ENCODE data around the gene GYPC. TPM values are rescaled to one million over a fixed set of nuclear protein-coding genes. Genes with fewer than 3 reads are reported as not detected.

Gene GYPC
- total RNA-seq, 1 experiment from 2014 or later: 0.75 TPM

DNA sequence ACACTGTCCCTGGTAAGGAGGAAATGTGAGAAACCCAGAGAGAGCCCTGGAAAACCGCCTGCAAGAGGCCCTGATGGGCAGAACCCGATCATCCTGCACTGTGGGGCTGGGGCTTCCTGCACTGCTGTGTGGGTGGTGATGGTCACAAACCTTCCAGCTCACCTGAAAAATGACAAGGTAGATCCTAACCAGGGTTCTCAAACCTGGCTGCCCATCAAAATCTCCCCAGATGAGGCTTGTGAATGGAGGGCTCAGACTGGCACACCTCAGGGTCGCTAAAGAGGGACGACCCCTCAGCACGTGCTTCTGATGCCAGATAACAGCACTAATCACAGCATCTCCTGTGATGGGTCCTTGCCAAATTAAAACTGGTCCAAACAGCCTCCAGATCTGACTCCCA lies 74.7 kb downstream of the GYPC start:
- Histone ChIP-seq H3K27ac (ENCODE audit: low read depth, low read length, poor library complexity, severe bottlenecking) (no peak overlapping the region), H3K4me3 (ENCODE audit: low read depth, low read length, poor library complexity, severe bottlenecking) (no peak overlapping the region), H3K27me3 (replicated peaks; ENCODE audit: insufficient read depth, low read depth, low read length, poor library complexity) (peaks cover 6% of the 10 kb centered on the region), H3K9me3 (ENCODE audit: low read depth, low read length, poor library complexity, severe bottlenecking) (no peaks in the 10 kb centered on the region), H3K4me1 (ENCODE audit: insufficient read depth, low read length, poor library complexity, severe bottlenecking) (no peaks in the 10 kb centered on the region), H3K36me3 (ENCODE audit: insufficient read depth, low read length, poor library complexity, severe bottlenecking) (no peaks in the 10 kb centered on the region)
- intact Hi-C loops (cut with micrococcal nuclease; ENCODE audit: unreplicated experiment): no loop called here
- no TSS peak for BruUV-seq (replicated peaks)
- TF ChIP-seq CTCF (conservative IDR thresholded peaks at IDR 0.05; ENCODE audit: low read depth, low read length): no peak
- no peak for TF ChIP-seq EZH2 (IDR thresholded peaks at IDR 0.05; ENCODE audit: borderline replicate concordance, low read depth, low read length, poor library complexity, severe bottlenecking)
- ChIA-PET POLR2A (ENCODE audit: low non-redundant PET) (no interaction called here), CTCF (no interaction called here)
- no peak for DNase-seq (ENCODE audit: low spot score)

- H3K4me3 ChIP-seq (ENCODE audit: low read depth, low read length, poor library complexity, severe bottlenecking): no peak overlapping the region
- H3K27ac ChIP-seq (ENCODE audit: low read depth, low read length, poor library complexity, severe bottlenecking): no peak overlapping the region
- DNase-seq (ENCODE audit: low spot score): no peak
- POLR2A ChIA-PET (ENCODE audit: low non-redundant PET): no interaction called here
- intact Hi-C loops (cut with micrococcal nuclease; ENCODE audit: unreplicated experiment): no loop called here
- BruUV-seq (replicated peaks): no TSS peak
- no peaks in the 10 kb centered on the region for H3K36me3 ChIP-seq (ENCODE audit: insufficient read depth, low read length, poor library complexity, severe bottlenecking)
- no peaks in the 10 kb centered on the region for H3K9me3 ChIP-seq (ENCODE audit: low read depth, low read length, poor library complexity, severe bottlenecking)
- no peaks in the 10 kb centered on the region for H3K4me1 ChIP-seq (ENCODE audit: insufficient read depth, low read length, poor library complexity, severe bottlenecking)
- CTCF ChIA-PET: no interaction called here
- H3K27me3 ChIP-seq (replicated peaks; ENCODE audit: insufficient read depth, low read depth, low read length, poor library complexity): peaks cover 6% of the 10 kb centered on the region
- TF ChIP-seq EZH2 (IDR thresholded peaks at IDR 0.05; ENCODE audit: borderline replicate concordance, low read depth, low read length, poor library complexity, severe bottlenecking) (no peak), CTCF (conservative IDR thresholded peaks at IDR 0.05; ENCODE audit: low read depth, low read length) (no peak)
These were observed 75.4 kb downstream of the GYPC start for GRCh38 chr2:126731353-126731752.

DNA sequence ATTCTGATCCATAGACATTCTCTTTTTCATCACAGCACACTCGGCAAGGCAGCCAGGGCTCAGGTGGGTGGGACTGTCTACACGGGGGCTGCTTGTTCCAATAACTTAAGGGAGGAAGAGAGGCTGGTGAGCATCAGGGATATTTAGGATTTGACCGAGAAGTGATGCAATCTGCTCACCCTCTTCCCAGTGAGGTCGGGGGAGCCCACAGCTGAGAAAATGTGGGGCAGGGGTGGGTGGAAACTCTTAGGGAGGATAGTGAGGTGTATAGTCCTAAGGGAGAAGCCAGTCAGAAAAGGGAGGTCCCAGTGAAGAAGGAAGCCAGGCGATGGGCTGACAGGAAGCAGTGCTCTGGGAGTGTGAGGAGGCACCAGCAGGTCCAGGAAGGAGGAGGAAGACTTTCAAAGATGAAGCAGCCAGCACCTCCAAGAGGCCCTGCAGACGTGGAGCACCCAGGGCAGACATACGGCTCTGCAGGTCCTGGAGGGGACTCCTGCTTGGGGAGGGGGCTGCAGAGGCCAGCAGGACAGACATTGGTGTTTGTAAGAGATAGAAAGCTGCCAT lies 76.8 kb downstream of the GYPC start:
- intact Hi-C loops (cut with micrococcal nuclease; ENCODE audit: unreplicated experiment): no loop called here
- BruUV-seq (replicated peaks): no TSS peak
- Histone ChIP-seq H3K27ac (ENCODE audit: low read depth, low read length, poor library complexity, severe bottlenecking) (no peak overlapping the region), H3K9me3 (ENCODE audit: low read depth, low read length, poor library complexity, severe bottlenecking) (no peaks in the 10 kb centered on the region), H3K36me3 (ENCODE audit: insufficient read depth, low read length, poor library complexity, severe bottlenecking) (no peaks in the 10 kb centered on the region), H3K4me1 (ENCODE audit: insufficient read depth, low read length, poor library complexity, severe bottlenecking) (no peaks in the 10 kb centered on the region), H3K4me3 (ENCODE audit: low read depth, low read length, poor library complexity, severe bottlenecking) (no peak overlapping the region), H3K27me3 (replicated peaks; ENCODE audit: insufficient read depth, low read depth, low read length, poor library complexity) (no peaks in the 10 kb centered on the region)
- ChIA-PET CTCF (no interaction called here), POLR2A (ENCODE audit: low non-redundant PET) (no interaction called here)
- DNase-seq (ENCODE audit: low spot score): no peak
- TF ChIP-seq EZH2 (IDR thresholded peaks at IDR 0.05; ENCODE audit: borderline replicate concordance, low read depth, low read length, poor library complexity, severe bottlenecking) (no peak), CTCF (conservative IDR thresholded peaks at IDR 0.05; ENCODE audit: low read depth, low read length) (no peak)

All from A673 (cell line).